GM23248 (cell line): ENCODE results near the gene GPATCH8.

Source experiments
- EZH2 ChIP-seq: fragments of 200-600 bp; sonication (generic); IDR thresholded peaks from 2 replicates; pipeline ENCODE4 v1.6.1; 2018; ENCODE audit warnings: antibody characterized with exemption, mild to moderate bottlenecking; ENCODE audit not compliant: insufficient read depth, poor library complexity, severe bottlenecking
- EZH2phosphoT487 ChIP-seq: fragments of 200-600 bp; sonication (generic); IDR thresholded peaks from 2 replicates; pipeline ENCODE4 v1.6.1; 2018; ENCODE audit warnings: antibody characterized with exemption, moderate library complexity, mild to moderate bottlenecking, low read depth; ENCODE audit not compliant: insufficient read depth

GRCh38 chr17:44467108-44467507, 36.1 kb downstream of the GPATCH8 start:
- TF ChIP-seq EZH2 (no peak), EZH2phosphoT487 (no peak)
